A549 (cell line): Measurements from ENCODE around the gene NIP7. TPM values are rescaled to one million over a fixed set of nuclear protein-coding genes. Genes with fewer than 3 reads are reported as not detected.
"Not testable (repeated sequence)": the region's sequence is repeated elsewhere in the genome, so short reads cannot be mapped to it uniquely, and the experiment has no call there.

ENCODE experiments used
- ATAC-seq, 2 experiments: fragments of 200-7000 bp in 1 of 2; fragments of >200 bp in 1 of 2; cut with Nextera tagmentation in 1 of 2; cut with Tn5 transposase in 1 of 2; 3 replicates each; pipeline versions ENCODE4 v1.8.0 to v1.9.1; 2018 to 2020; ENCODE audit warnings: mild to moderate bottlenecking in 1 of 2, moderate library complexity in 1 of 2
- CTCF ChIA-PET: fragments of 300-600 bp; sonication (Branson Sonifier 250); formaldehyde crosslinking; extraction: SDS; loops from one replicate; lab custom pipeline; 2021; ENCODE audit warnings: antibody characterized with exemption, inconsistent platforms; lab: Yijun Ruan, JAX
- POLR2A ChIA-PET: fragments of 350-600 bp; formaldehyde crosslinking; extraction: SDS; loops from one replicate; lab custom pipeline; 2021; ENCODE audit warnings: antibody characterized with exemption, inconsistent platforms; lab: Yijun Ruan, JAX
- DNase-seq, 2 experiments: peaks; one replicate each; pipeline versions ENCODE4 v3.0.0 to v3.0.0-alpha.2; 2011 to 2016; ENCODE audit warnings: low read depth in 1 of 2, low spot score in 1 of 2
- FAIRE-seq: peaks from 2 replicates; lab custom pipeline; 2011; peaks lifted over from hg19 to GRCh38; lab: Jason Lieb, UNC
- H3K27ac ChIP-seq, 2 experiments: fragments of >200 bp; sonication (Bioruptor Twin); formaldehyde crosslinking; 3 replicates each; pipeline ENCODE4 v1.5.1; 2016 to 2017
- H3K4me1 ChIP-seq: fragments of >200 bp; sonication (Bioruptor Twin); formaldehyde crosslinking; 3 replicates; pipeline ENCODE4 v1.6.1; 2016
- H3K4me2 ChIP-seq: fragments of >200 bp; sonication (Bioruptor Twin); formaldehyde crosslinking; 3 replicates; pipeline ENCODE4 v1.6.1; 2016
- H3K4me3 ChIP-seq: fragments of >200 bp; sonication (Bioruptor Twin); formaldehyde crosslinking; 3 replicates; pipeline ENCODE4 v1.5.1; 2016
- H3K9me3 ChIP-seq: fragments of >200 bp; sonication (Bioruptor Twin); formaldehyde crosslinking; 3 replicates; pipeline ENCODE4 v1.6.1; 2016
- BHLHE40 ChIP-seq: IDR thresholded peaks from 2 replicates; pipeline ENCODE4 v1.6.1; 2012; ENCODE audit warnings: low read depth, low read length, inconsistent platforms
- CEBPB ChIP-seq, 2 experiments: fragments of >200 bp in 1 of 2; sonication (Bioruptor Twin) in 1 of 2; formaldehyde crosslinking in 1 of 2; IDR thresholded peaks; 2 replicates each; pipeline ENCODE4 v1.6.1; 2012 to 2016
- EHF ChIP-seq: fragments of 250-450 bp; sonication (Bioruptor Pico); IDR thresholded peaks from 2 replicates; pipeline ENCODE4 v1.5.0; 2020; ENCODE audit warnings: mild to moderate bottlenecking
- EHMT2 ChIP-seq: fragments of 200-600 bp; sonication (generic); IDR thresholded peaks from 2 replicates; pipeline ENCODE4 v1.6.1; 2016; ENCODE audit warnings: antibody characterized with exemption, low read depth, mild to moderate bottlenecking, moderate library complexity
- ELK1 ChIP-seq: fragments of 150-350 bp; IDR thresholded peaks from 2 replicates; pipeline ENCODE4 v1.6.1; 2014; ENCODE audit warnings: low read depth, mild to moderate bottlenecking, low read length
- FOSB ChIP-seq: fragments of 250-450 bp; sonication (Bioruptor Pico); IDR thresholded peaks from 2 replicates; pipeline ENCODE4 v1.5.0; 2020; ENCODE audit warnings: mild to moderate bottlenecking, moderate library complexity
- FOSL2 ChIP-seq, 2 experiments: fragments of 450-650 bp in 1 of 2; fragments of >200 bp in 1 of 2; sonication (Bioruptor Twin) in 1 of 2; formaldehyde crosslinking; IDR thresholded peaks; 2 replicates each; pipeline versions ENCODE4 v1.5.0 to v1.6.1; 2016 to 2020; ENCODE audit warnings: mild to moderate bottlenecking in 1 of 2, moderate library complexity in 1 of 2
- GATA3 ChIP-seq: IDR thresholded peaks from 2 replicates; pipeline ENCODE4 v1.6.1; 2012; ENCODE audit warnings: borderline replicate concordance
- HDAC2 ChIP-seq: fragments of 200-600 bp; sonication (generic); IDR thresholded peaks from 2 replicates; pipeline ENCODE4 v1.6.1; 2016
- HEYL ChIP-seq: fragments of 250-450 bp; sonication (Bioruptor Pico); IDR thresholded peaks from 2 replicates; pipeline ENCODE4 v1.8.0; 2021; ENCODE audit warnings: mild to moderate bottlenecking, moderate library complexity
- HOXA7 ChIP-seq: fragments of 250-450 bp; sonication (Bioruptor Pico); IDR thresholded peaks from 2 replicates; pipeline ENCODE4 v1.5.0; 2020; ENCODE audit warnings: mild to moderate bottlenecking, moderate library complexity
- JUN ChIP-seq, 2 experiments: fragments of >200 bp; sonication (Bioruptor Twin); formaldehyde crosslinking; IDR thresholded peaks; 2 replicates in 1 of 2; 3 replicates in 1 of 2; pipeline ENCODE4 v1.6.1; 2016 to 2017
- JUNB ChIP-seq: fragments of >200 bp; sonication (Bioruptor Twin); formaldehyde crosslinking; IDR thresholded peaks from 2 replicates; pipeline ENCODE4 v1.6.1; 2016
- MAFK ChIP-seq: fragments of 450-650 bp; IDR thresholded peaks from 2 replicates; pipeline ENCODE4 v1.6.1; 2014; ENCODE audit not compliant: partially characterized antibody
- MAX ChIP-seq: IDR thresholded peaks from 2 replicates; pipeline ENCODE4 v1.6.1; 2012
- MYC ChIP-seq: IDR thresholded peaks from 2 replicates; pipeline ENCODE4 v1.6.1; 2012; ENCODE audit warnings: mild to moderate bottlenecking, inconsistent platforms, low read length, improper control_type of control experiment, borderline replicate concordance
- PHF8 ChIP-seq: fragments of 200-600 bp; sonication (generic); IDR thresholded peaks from 2 replicates; pipeline ENCODE4 v1.6.1; 2016; ENCODE audit warnings: low read depth, mild to moderate bottlenecking, antibody characterized with exemption, moderate library complexity, borderline replicate concordance
- POLR2A ChIP-seq: IDR thresholded peaks from 2 replicates; pipeline ENCODE4 v1.6.1; 2012; ENCODE audit warnings: mild to moderate bottlenecking, low read length
- RCOR1 ChIP-seq: fragments of 150-350 bp; IDR thresholded peaks from 2 replicates; pipeline ENCODE4 v1.6.1; 2014; ENCODE audit warnings: antibody characterized with exemption, low read length, low read depth
- REST ChIP-seq: fragments of 200-600 bp; sonication (generic); IDR thresholded peaks from 2 replicates; pipeline ENCODE4 v1.6.1; 2016; ENCODE audit warnings: antibody characterized with exemption, mild to moderate bottlenecking, moderate library complexity
- SMC3 ChIP-seq: fragments of >200 bp; sonication (Bioruptor Twin); formaldehyde crosslinking; IDR thresholded peaks from 3 replicates; pipeline ENCODE4 v1.6.1; 2018; ENCODE audit warnings: inconsistent platforms
- TFCP2L1 ChIP-seq: fragments of 250-450 bp; sonication (Bioruptor Pico); IDR thresholded peaks from 2 replicates; pipeline ENCODE4 v1.5.0; 2021; ENCODE audit warnings: mild to moderate bottlenecking
- ZC3H11A ChIP-seq: fragments of 450-650 bp; IDR thresholded peaks from 2 replicates; pipeline ENCODE4 v1.6.1; 2014; ENCODE audit warnings: antibody characterized with exemption, mild to moderate bottlenecking
- WGBS: methylation state at CpG from one replicate; pipeline ENCODE4 v1.1.6; 2017; ENCODE audit errors: missing lambda C conversion rate; 5-methylcytosine and 5-hydroxymethylcytosine counted together
- polyA plus RNA-seq, 4 experiments: library from polyadenylated mRNA; depleted of rRNA in 3 of 4; stranded (reverse); fragments of >200 nt; fragmentation: RNase III in 1 of 4; extraction: RNeasy Plus Mini Kit Qiagen cat#74134 plus additional on column Dnase treatment in 1 of 4; gene quantifications; 2 replicates in 3 of 4; 3 replicates in 1 of 4; pipeline ENCODE4 v1.2.3, GENCODE V29; 2011 to 2017

The NIP7 gene
- polyA plus RNA-seq, 2 of the 4 experiments (the other 2 are of a cell fraction) = 23.0 to 55.9 TPM

- Histone ChIP-seq H3K4me2 (no peak overlapping the region), H3K27ac (no peak overlapping the region)
- 77% methylated on average over 3 of the region's 3 CpGs for WGBS
Measured at GRCh38 chr16:69293401-69293800, 46.2 kb upstream of the NIP7 start.

GRCh38 chr16:69294051-69294450 lies 45.5 kb upstream of the NIP7 start:
- CTCF ChIA-PET = interaction anchor here (1.3 kb wide), 1 partner anchor 144 kb away, joined by 4 read pairs; no protein-coding TSS in a partner anchor
- TF ChIP-seq MAX (no peak), FOSB (CRISPR knock-in tag) (no peak), MYC (no peak), ZC3H11A (no peak), EHMT2 (no peak), HDAC2 (no peak), RCOR1 (no peak), HEYL (CRISPR knock-in tag) (no peak), PHF8 (no peak)
- FAIRE-seq = no peak

More at GRCh38 chr16:69293401-69293800, 46.2 kb upstream of the NIP7 start:
- POLR2A ChIA-PET = no interaction called here
- ATAC-seq (no peak), FAIRE-seq (no peak), DNase-seq (no peak)
- no peaks in the 10 kb centered on the region for H3K9me3 ChIP-seq
- H3K4me1 ChIP-seq = peaks cover 5% of the 10 kb centered on the region; the same call in 1 of the 3 replicates
- no peak overlapping the region for H3K4me3 ChIP-seq
- TF ChIP-seq CEBPB (IDR thresholded peaks at IDR 0.05) = no peak
- TF ChIP-seq ELK1 = no peak
- TF ChIP-seq TFCP2L1 (CRISPR knock-in tag) = no peak
- no peak for TF ChIP-seq BHLHE40
- TF ChIP-seq REST = no peak
- no peak for TF ChIP-seq GATA3
- TF ChIP-seq, all 56 proteins: peak for 0
- CTCF ChIA-PET = interaction anchor here (1.3 kb wide), 1 partner anchor 143 kb away, joined by 4 read pairs; no protein-coding TSS in a partner anchor

GRCh38 chr16:69296771-69297170 lies 42.8 kb upstream of the NIP7 start:
- DNase-seq, H3K4me3 ChIP-seq, H3K9me3 ChIP-seq, H3K4me2 ChIP-seq, POLR2A ChIA-PET, H3K4me1 ChIP-seq, FAIRE-seq, H3K27ac ChIP-seq, ATAC-seq: not testable (repeated sequence)
- CTCF ChIA-PET = interaction anchor here (0.6 to 3.2 kb wide), 3 partner anchors 10 to 253 kb away, joined by 3 to 19 read pairs (median 3); no protein-coding TSS in a partner anchor
- WGBS = 93% methylated on average over 7 of the region's 7 CpGs

More at GRCh38 chr16:69294051-69294450, 45.5 kb upstream of the NIP7 start:
- Histone ChIP-seq H3K9me3 (no peaks in the 10 kb centered on the region), H3K4me3 (no peak overlapping the region), H3K27ac (no peak overlapping the region), H3K4me1 (peaks cover 5% of the 10 kb centered on the region; the same call in 1 of the 3 replicates), H3K4me2 (no peak overlapping the region)
- POLR2A ChIA-PET = no interaction called here
- 90% methylated on average over 1 of the region's 1 CpG for WGBS
- ATAC-seq = no peak
- DNase-seq = no peak

GRCh38 chr16:69298261-69298660 lies 41.3 kb upstream of the NIP7 start:
- TF ChIP-seq POLR2A (no peak), MAFK (no peak), EHF (no peak), JUNB (no peak), FOSL2 (IDR thresholded peaks at IDR 0.05) (no peak), FOSL2 (CRISPR knock-in tag; IDR thresholded peaks at IDR 0.05) (no peak), JUN (IDR thresholded peaks at IDR 0.05) (no peak), PHF8 (no peak), SMC3 (no peak), HEYL (CRISPR knock-in tag) (no peak), FOSB (CRISPR knock-in tag) (no peak), HOXA7 (CRISPR knock-in tag) (no peak)
- Histone ChIP-seq H3K4me3 (no peak overlapping the region), H3K4me2 (no peak overlapping the region), H3K27ac (no peak overlapping the region), H3K4me1 (peaks cover 3% of the 10 kb centered on the region; the same call in 1 of the 3 replicates), H3K9me3 (no peaks in the 10 kb centered on the region)
- FAIRE-seq (no peak), DNase-seq (no peak), ATAC-seq (no peak)
- WGBS = 96% methylated on average over 4 of the region's 4 CpGs
- POLR2A ChIA-PET = no interaction called here
- CTCF ChIA-PET = interaction anchor here (3.2 kb wide), 1 partner anchor 12 kb away, joined by 19 read pairs; no protein-coding TSS in a partner anchor
